ENCODE data around the gene CACNA1F. TPM values are rescaled to one million over a fixed set of nuclear protein-coding genes. Genes with fewer than 3 reads are reported as not detected.
A peak's percentile ranks its signal among the peaks of the same experiment; 100 is the strongest.

The CACNA1F gene
- total and polyA plus RNA-seq, 9 of the 15 experiments (the other 6 are each of a cell fraction or from before 2014, with no cell fraction given), result under 0.01 to 0.41 (median 0.03) TPM; not detected in 3

GRCh38 chrX:49256268-49256995 is 23.3 kb upstream of the CACNA1F start (continued):
- no peak for TF ChIP-seq ZBTB2 (IDR thresholded peaks at IDR 0.05)
- TF ChIP-seq ZNF766 (CRISPR knock-in tag; conservative IDR thresholded peaks at IDR 0.05), result no peak
- TF ChIP-seq SMARCA5 (IDR thresholded peaks at IDR 0.05), result no peak
- TF ChIP-seq E4F1 (CRISPR knock-in tag; IDR thresholded peaks at IDR 0.05; ENCODE audit: borderline replicate concordance), result no peak
- TF ChIP-seq SP1 (CRISPR knock-in tag; IDR thresholded peaks at IDR 0.05), result no peak
- peak; percentile 52; the same call in 1 of the 2 replicates for TF ChIP-seq ADNP (tag; IDR thresholded peaks at IDR 0.05)
- TF ChIP-seq CLOCK (CRISPR knock-in tag; IDR thresholded peaks at IDR 0.05; ENCODE audit: borderline replicate concordance), result no peak
- TF ChIP-seq ZNF507 (tag; conservative IDR thresholded peaks at IDR 0.05), result no peak
- peak in 1 of 2 experiments; percentile 48; a peak in 1 of 4 replicates for TF ChIP-seq KDM1A (IDR thresholded peaks at IDR 0.05)
- TF ChIP-seq POLR3A (IDR thresholded peaks at IDR 0.05; ENCODE audit: borderline replicate concordance, extremely low read depth, insufficient read depth, insufficient read length), result no peak
- TF ChIP-seq ESRRA (IDR thresholded peaks at IDR 0.05; ENCODE audit: borderline replicate concordance, low read depth), result no peak
- no peak for TF ChIP-seq BRD4 (IDR thresholded peaks at IDR 0.05)
- TF ChIP-seq ZFPM2 (CRISPR knock-in tag; IDR thresholded peaks at IDR 0.05), result no peak
- no peak for TF ChIP-seq ATF4 (CRISPR knock-in tag; IDR thresholded peaks at IDR 0.05)
- no peak for TF ChIP-seq SIN3A (IDR thresholded peaks at IDR 0.05; ENCODE audit: borderline replicate concordance in 2 of 2, control insufficient read depth in 1 of 2, low read depth in 2 of 2, low read length in 2 of 2)
- no peak for TF ChIP-seq NFXL1 (CRISPR knock-in tag; IDR thresholded peaks at IDR 0.05)
